Astrocyte of the cerebellum (primary cell): ENCODE data around the gene TIAM1.

Experiments used
- DNase-seq: peaks from one replicate; pipeline ENCODE4 v3.0.0-alpha.2; 2011; ENCODE audit warnings: low read depth
- H3K4me3 ChIP-seq: 2 replicates; pipeline ENCODE4 v1.5.1; 2011; ENCODE audit warnings: mild to moderate bottlenecking, low read depth, low read length, moderate library complexity
- CTCF ChIP-seq: IDR thresholded peaks from 2 replicates; pipeline ENCODE4 v1.5.1; 2012; ENCODE audit warnings: low read length, low read depth, moderate library complexity, mild to moderate bottlenecking; ENCODE audit errors: missing control alignments
- in situ Hi-C: cut with HindIII; loops from 2 replicates; pipeline ENCODE4 v1.10.0; 2017; ENCODE audit warnings: low sequenced_read_pairs

TIAM1 gene

GRCh38 chr21:31211836-31212235, 132.2 kb downstream of the TIAM1 start:
- in situ Hi-C loops, result no loop called here
- TF ChIP-seq CTCF, result no peak
- no peak overlapping the region for H3K4me3 ChIP-seq
- DNase-seq, result no peak

- TF ChIP-seq CTCF, result no peak
- in situ Hi-C loops, result no loop called here
- no peak overlapping the region for H3K4me3 ChIP-seq
- no peak for DNase-seq
Measured at GRCh38 chr21:31205412-31205811, 138.6 kb downstream of the TIAM1 start.

- no peak overlapping the region for H3K4me3 ChIP-seq
- in situ Hi-C loops, result no loop called here
- no peak for TF ChIP-seq CTCF
- no peak for DNase-seq
Measured at GRCh38 chr21:31204801-31205200, 139.3 kb downstream of the TIAM1 start.

- in situ Hi-C loops, result no loop called here
- no peak for TF ChIP-seq CTCF
- H3K4me3 ChIP-seq, result no peak overlapping the region
- no peak for DNase-seq
Measured at GRCh38 chr21:31203431-31204054, 140.5 kb downstream of the TIAM1 start.

GRCh38 chr21:31201548-31201947, 142.5 kb downstream of the TIAM1 start:
- no peak for TF ChIP-seq CTCF
- in situ Hi-C loops, result no loop called here
- H3K4me3 ChIP-seq, result no peak overlapping the region
- peak; percentile 43 for DNase-seq

- no peak for TF ChIP-seq CTCF
- DNase-seq, result no peak
- in situ Hi-C loops, result no loop called here
- no peak overlapping the region for H3K4me3 ChIP-seq
Measured at GRCh38 chr21:31201144-31201543, 142.9 kb downstream of the TIAM1 start.
